NB4 (cell line): ENCODE results near the gene C13orf46.

Experiments
- DNase-seq: peaks from one replicate; pipeline ENCODE4 v3.0.0; 2010; ENCODE audit warnings: low read depth
- H3K4me3 ChIP-seq: one replicate; pipeline ENCODE4 v1.5.1; 2011; ENCODE audit warnings: mild to moderate bottlenecking, low read depth, low read length, moderate library complexity
- MYC ChIP-seq: IDR thresholded peaks from 2 replicates; pipeline ENCODE4 v1.6.1; 2011; ENCODE audit warnings: low read depth, low read length
- POLR2A ChIP-seq: IDR thresholded peaks from 2 replicates; pipeline ENCODE4 v1.6.1; 2011; ENCODE audit warnings: mild to moderate bottlenecking; ENCODE audit not compliant: insufficient read length; ENCODE audit errors: extremely low read depth
- TF ChIP-seq, protein P1 (sequence below): IDR thresholded peaks from 2 replicates; pipeline ENCODE4 v1.6.1; 2011; ENCODE audit warnings: low read depth, low read length
- TF ChIP-seq, protein P2 (sequence below): IDR thresholded peaks from one replicate; pipeline ENCODE4 v1.5.1; 2012; ENCODE audit warnings: low read depth, low read length

The C13orf46 gene

DNA sequence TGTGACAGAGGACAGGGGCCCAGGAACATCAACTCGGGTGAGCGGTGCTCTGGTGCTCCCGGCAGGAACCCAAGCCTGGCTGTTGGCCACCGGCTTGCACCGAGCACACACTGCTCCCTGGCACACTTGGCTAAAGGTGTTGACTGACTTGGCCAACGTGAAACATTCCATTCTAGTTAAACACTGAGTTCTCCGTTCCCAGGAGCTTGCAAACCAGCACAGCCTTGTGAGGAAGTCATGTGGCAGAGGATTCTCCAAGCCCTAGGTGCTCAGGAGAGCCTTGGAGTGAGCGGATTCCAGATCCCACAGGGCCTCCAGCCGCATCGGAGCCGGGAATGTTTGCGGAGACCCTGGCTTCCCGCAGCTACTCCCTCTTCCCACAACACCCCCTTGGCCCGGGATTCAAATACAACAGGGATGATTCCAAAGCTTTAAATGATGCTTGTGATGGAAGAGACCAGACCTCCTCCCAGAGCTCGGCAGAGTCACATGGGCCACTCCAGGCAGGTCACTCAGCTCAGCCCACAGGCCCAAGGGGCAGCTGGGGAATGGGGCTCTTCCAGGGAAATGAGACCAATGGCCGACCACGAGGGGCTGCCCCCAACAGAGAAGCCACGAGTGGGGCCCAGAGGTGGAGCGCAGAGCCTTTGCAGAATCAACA is 2.9 kb downstream of the C13orf46 start:
- no peak for DNase-seq
- TF ChIP-seq POLR2A (no peak), MYC (no peak)
- TF ChIP-seq, protein P1, sequence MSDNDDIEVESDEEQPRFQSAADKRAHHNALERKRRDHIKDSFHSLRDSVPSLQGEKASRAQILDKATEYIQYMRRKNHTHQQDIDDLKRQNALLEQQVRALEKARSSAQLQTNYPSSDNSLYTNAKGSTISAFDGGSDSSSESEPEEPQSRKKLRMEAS: no peak
- TF ChIP-seq, protein P2, sequence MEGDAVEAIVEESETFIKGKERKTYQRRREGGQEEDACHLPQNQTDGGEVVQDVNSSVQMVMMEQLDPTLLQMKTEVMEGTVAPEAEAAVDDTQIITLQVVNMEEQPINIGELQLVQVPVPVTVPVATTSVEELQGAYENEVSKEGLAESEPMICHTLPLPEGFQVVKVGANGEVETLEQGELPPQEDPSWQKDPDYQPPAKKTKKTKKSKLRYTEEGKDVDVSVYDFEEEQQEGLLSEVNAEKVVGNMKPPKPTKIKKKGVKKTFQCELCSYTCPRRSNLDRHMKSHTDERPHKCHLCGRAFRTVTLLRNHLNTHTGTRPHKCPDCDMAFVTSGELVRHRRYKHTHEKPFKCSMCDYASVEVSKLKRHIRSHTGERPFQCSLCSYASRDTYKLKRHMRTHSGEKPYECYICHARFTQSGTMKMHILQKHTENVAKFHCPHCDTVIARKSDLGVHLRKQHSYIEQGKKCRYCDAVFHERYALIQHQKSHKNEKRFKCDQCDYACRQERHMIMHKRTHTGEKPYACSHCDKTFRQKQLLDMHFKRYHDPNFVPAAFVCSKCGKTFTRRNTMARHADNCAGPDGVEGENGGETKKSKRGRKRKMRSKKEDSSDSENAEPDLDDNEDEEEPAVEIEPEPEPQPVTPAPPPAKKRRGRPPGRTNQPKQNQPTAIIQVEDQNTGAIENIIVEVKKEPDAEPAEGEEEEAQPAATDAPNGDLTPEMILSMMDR: no peak
- no peak overlapping the region for H3K4me3 ChIP-seq

DNA sequence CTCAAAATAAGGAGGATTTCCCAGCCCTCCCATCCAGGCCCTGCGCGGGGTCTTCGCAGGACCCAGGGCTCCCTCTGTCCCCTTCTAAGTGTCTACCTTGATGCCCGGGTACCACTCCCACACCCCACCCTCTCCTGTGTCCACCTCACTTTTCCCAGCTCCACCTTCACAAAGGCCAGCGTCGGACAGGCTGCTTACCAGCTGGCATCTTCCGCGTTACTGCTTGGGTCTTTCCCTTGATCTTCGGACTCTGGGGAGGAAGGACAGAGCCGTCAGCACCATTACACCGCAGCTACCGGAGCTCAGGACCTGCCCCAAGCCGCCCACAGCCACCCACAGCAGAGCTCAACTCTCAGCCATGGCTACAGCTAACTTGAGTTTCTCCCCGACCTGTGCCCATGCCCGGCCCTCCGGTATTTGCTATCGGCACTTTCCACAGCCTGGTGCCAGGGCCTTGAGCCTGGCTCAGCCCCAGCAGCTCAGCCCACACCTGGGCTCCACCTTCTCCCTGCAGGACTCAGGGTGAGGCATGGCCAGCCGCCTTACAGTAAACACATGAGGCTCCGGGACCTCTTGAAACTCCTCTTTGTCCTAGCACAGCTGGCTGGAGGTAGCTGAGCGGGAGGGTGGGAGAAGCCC is 3.8 kb downstream of the C13orf46 start:
- DNase-seq: no peak
- no peak overlapping the region for H3K4me3 ChIP-seq
- TF ChIP-seq, protein P2: no peak
- TF ChIP-seq, protein P1: no peak
- no peak for TF ChIP-seq POLR2A
- TF ChIP-seq MYC: no peak

DNA sequence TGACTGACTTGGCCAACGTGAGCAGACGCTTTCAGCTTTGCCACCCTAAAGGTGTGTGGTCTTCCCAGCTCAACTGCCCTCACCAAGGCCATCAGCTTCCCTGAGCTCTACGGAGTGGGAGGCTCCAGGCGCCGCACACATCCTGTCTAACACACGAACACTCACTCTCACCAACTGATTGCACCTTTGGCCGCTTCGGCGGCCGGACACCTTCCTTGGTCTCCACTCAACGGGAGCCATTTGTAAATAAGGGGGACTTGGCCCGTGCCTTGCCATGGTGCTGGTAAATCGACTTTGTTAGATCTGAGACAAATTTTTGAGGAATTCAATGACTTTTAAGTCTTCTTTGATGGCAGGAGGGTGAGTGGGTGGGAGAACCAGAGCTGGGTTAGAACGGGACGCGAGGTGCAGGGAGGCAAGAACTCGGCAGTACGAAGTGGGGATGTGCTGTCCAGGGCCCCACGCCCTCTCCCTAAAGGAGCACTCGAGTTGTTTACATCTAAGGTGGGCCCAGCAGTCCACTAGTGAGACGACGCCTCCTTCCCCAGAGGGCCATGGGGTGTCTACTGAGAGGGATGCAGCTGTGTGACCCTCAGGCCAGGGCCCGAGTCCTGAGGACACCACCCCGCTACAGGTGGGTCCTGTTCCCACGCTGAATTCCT is 4.4 kb downstream of the C13orf46 start:
- no peak overlapping the region for H3K4me3 ChIP-seq
- DNase-seq: no peak
- TF ChIP-seq POLR2A: no peak
- TF ChIP-seq MYC: no peak
- TF ChIP-seq, protein P1: no peak
- TF ChIP-seq, protein P2: no peak

DNA sequence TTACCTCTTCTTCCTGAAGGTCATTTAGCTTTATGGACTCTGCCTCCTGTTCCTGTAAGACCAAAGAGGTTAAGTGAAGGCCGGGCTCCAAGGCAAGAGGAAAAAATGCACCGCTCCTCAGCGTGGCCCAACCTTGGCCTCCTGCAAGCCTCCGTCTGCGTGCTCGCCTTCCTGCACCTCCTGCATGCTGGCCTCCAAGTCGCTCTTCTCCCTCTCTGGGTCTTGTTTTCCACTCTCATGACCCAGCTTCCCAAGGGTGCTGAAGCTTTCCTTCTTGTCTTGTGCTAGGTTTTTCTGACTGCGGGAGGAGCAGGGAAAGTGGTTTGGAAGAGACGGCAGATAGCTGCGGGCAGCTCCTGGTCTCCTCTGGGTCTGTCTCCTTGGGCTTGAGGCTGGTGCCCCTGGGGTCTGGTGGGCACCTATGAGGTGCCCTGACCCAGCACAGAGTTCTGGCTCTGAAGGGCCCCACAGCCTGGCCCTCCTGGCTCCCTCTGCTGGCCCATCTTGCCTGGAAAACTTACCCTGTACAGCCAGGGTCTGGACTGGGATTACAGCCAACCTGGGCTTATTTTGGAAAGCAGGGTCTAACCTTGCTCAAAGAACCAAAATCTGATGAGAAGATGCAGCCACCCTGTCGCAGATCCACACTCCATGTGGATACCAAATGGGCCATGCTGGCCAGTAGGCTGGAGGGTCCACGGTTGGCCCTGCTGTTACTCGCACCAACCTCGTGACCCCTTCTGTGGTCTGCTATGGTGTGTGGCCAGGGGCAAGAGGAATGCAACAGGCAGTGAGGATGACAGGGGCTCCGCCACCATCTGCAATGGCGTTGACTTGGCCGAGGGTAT is 5.2 kb downstream of the C13orf46 start:
- H3K4me3 ChIP-seq: no peak overlapping the region
- no peak for TF ChIP-seq MYC
- TF ChIP-seq, protein P2: peak; percentile 20
- no peak for DNase-seq

DNA sequence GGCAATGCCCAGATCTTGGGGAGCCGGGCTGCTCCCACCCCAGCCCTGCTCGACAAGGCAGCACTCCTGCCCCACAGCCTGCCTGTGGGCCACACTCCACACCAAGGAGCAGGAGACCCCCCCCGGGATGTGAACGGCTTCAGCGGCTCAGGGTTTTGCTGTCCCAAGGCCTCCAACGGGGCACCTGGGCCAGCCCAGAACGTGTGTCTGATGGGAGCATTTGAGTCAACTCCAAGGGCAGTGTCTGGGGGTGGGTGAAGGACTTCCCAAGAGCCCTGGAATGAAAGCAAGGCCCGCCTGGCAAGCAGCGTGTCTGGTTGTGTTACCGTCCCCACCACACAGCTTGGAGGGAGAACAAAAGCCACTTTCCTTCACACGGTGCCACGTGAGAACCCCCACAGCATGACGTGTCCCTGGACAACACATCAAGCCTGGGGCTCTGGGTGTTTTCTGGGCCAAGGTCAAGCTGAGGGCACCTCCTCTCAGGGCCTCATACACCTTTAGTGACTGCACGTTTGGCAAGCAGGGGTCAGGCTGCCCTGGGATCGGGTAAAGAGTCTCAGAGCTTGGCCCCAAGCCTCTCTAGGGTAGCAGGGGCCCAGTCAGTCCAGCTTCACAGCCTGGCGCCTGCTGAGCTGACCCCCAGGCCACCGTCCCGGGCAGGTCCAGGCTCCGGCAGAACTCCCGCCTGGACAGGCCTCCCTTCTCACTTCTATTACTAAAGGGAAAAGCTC is 6.0 kb downstream of the C13orf46 start:
- TF ChIP-seq, protein P1: no peak
- TF ChIP-seq MYC: no peak
- TF ChIP-seq POLR2A: no peak
- no peak for DNase-seq
- H3K4me3 ChIP-seq: no peak overlapping the region
